A549 (cell line): Measurements from ENCODE around the gene PTPN4. TPM values are rescaled to one million over a fixed set of nuclear protein-coding genes. Genes with fewer than 3 reads are reported as not detected.

ENCODE experiments used
- ATAC-seq, 2 experiments: fragments of 200-7000 bp in 1 of 2; fragments of >200 bp in 1 of 2; cut with Nextera tagmentation in 1 of 2; cut with Tn5 transposase in 1 of 2; 3 replicates each; pipeline versions ENCODE4 v1.8.0 to v1.9.1; 2018 to 2020; ENCODE audit warnings: mild to moderate bottlenecking in 1 of 2, moderate library complexity in 1 of 2
- CTCF ChIA-PET: fragments of 300-600 bp; sonication (Branson Sonifier 250); formaldehyde crosslinking; extraction: SDS; loops from one replicate; lab custom pipeline; 2021; ENCODE audit warnings: antibody characterized with exemption, inconsistent platforms; lab: Yijun Ruan, JAX
- POLR2A ChIA-PET: fragments of 350-600 bp; formaldehyde crosslinking; extraction: SDS; loops from one replicate; lab custom pipeline; 2021; ENCODE audit warnings: antibody characterized with exemption, inconsistent platforms; lab: Yijun Ruan, JAX
- DNase-seq, 2 experiments: peaks; one replicate each; pipeline versions ENCODE4 v3.0.0 to v3.0.0-alpha.2; 2011 to 2016; ENCODE audit warnings: low read depth in 1 of 2, low spot score in 1 of 2
- FAIRE-seq: peaks from 2 replicates; lab custom pipeline; 2011; peaks lifted over from hg19 to GRCh38; lab: Jason Lieb, UNC
- H3K27ac ChIP-seq, 2 experiments: fragments of >200 bp; sonication (Bioruptor Twin); formaldehyde crosslinking; 3 replicates each; pipeline ENCODE4 v1.5.1; 2016 to 2017
- H3K4me1 ChIP-seq: fragments of >200 bp; sonication (Bioruptor Twin); formaldehyde crosslinking; 3 replicates; pipeline ENCODE4 v1.6.1; 2016
- H3K4me2 ChIP-seq: fragments of >200 bp; sonication (Bioruptor Twin); formaldehyde crosslinking; 3 replicates; pipeline ENCODE4 v1.6.1; 2016
- H3K4me3 ChIP-seq: fragments of >200 bp; sonication (Bioruptor Twin); formaldehyde crosslinking; 3 replicates; pipeline ENCODE4 v1.5.1; 2016
- H3K9me3 ChIP-seq: fragments of >200 bp; sonication (Bioruptor Twin); formaldehyde crosslinking; 3 replicates; pipeline ENCODE4 v1.6.1; 2016
- CEBPB ChIP-seq, 2 experiments: fragments of >200 bp in 1 of 2; sonication (Bioruptor Twin) in 1 of 2; formaldehyde crosslinking in 1 of 2; IDR thresholded peaks; 2 replicates each; pipeline ENCODE4 v1.6.1; 2012 to 2016
- CHD4 ChIP-seq: fragments of 200-600 bp; sonication (generic); IDR thresholded peaks from 2 replicates; pipeline ENCODE4 v1.6.1; 2016; ENCODE audit warnings: antibody characterized with exemption, mild to moderate bottlenecking, borderline replicate concordance
- E2F6 ChIP-seq: IDR thresholded peaks from 2 replicates; pipeline ENCODE4 v1.6.1; 2012; ENCODE audit warnings: low read depth, borderline replicate concordance
- EHF ChIP-seq: fragments of 250-450 bp; sonication (Bioruptor Pico); IDR thresholded peaks from 2 replicates; pipeline ENCODE4 v1.5.0; 2020; ENCODE audit warnings: mild to moderate bottlenecking
- EHMT2 ChIP-seq: fragments of 200-600 bp; sonication (generic); IDR thresholded peaks from 2 replicates; pipeline ENCODE4 v1.6.1; 2016; ENCODE audit warnings: antibody characterized with exemption, low read depth, mild to moderate bottlenecking, moderate library complexity
- EP300 ChIP-seq, 2 experiments: fragments of >200 bp; sonication (Bioruptor Twin); formaldehyde crosslinking; IDR thresholded peaks; 2 replicates in 1 of 2; 3 replicates in 1 of 2; pipeline ENCODE4 v1.6.1; 2016 to 2017
- ESRRA ChIP-seq: fragments of 150-350 bp; IDR thresholded peaks from 2 replicates; pipeline ENCODE4 v1.6.1; 2014; ENCODE audit warnings: mild to moderate bottlenecking, low read length, borderline replicate concordance
- FOSB ChIP-seq: fragments of 250-450 bp; sonication (Bioruptor Pico); IDR thresholded peaks from 2 replicates; pipeline ENCODE4 v1.5.0; 2020; ENCODE audit warnings: mild to moderate bottlenecking, moderate library complexity
- FOXS1 ChIP-seq: fragments of 250-450 bp; sonication (Bioruptor Pico); IDR thresholded peaks from 2 replicates; pipeline ENCODE4 v1.5.0; 2020; ENCODE audit warnings: mild to moderate bottlenecking, moderate library complexity
- GATA3 ChIP-seq: IDR thresholded peaks from 2 replicates; pipeline ENCODE4 v1.6.1; 2012; ENCODE audit warnings: borderline replicate concordance
- HOXB13 ChIP-seq: fragments of 250-450 bp; sonication (Bioruptor Pico); IDR thresholded peaks from 2 replicates; pipeline ENCODE4 v1.5.0; 2020; ENCODE audit warnings: low read depth, mild to moderate bottlenecking, moderate library complexity
- HOXB5 ChIP-seq: fragments of 250-450 bp; sonication (Bioruptor Pico); IDR thresholded peaks from 2 replicates; pipeline ENCODE4 v1.5.0; 2020; ENCODE audit warnings: mild to moderate bottlenecking, moderate library complexity
- JUN ChIP-seq, 2 experiments: fragments of >200 bp; sonication (Bioruptor Twin); formaldehyde crosslinking; IDR thresholded peaks; 2 replicates in 1 of 2; 3 replicates in 1 of 2; pipeline ENCODE4 v1.6.1; 2016 to 2017
- KDM5A ChIP-seq: fragments of 200-600 bp; sonication (generic); IDR thresholded peaks from 2 replicates; pipeline ENCODE4 v1.6.1; 2016; ENCODE audit warnings: antibody characterized with exemption, mild to moderate bottlenecking
- MAFK ChIP-seq: fragments of 450-650 bp; IDR thresholded peaks from 2 replicates; pipeline ENCODE4 v1.6.1; 2014; ENCODE audit not compliant: partially characterized antibody
- MAZ ChIP-seq: fragments of 150-350 bp; IDR thresholded peaks from 2 replicates; pipeline ENCODE4 v1.6.1; 2014; ENCODE audit warnings: antibody characterized with exemption, low read depth, low read length, borderline replicate concordance
- NR3C1 ChIP-seq: fragments of >200 bp; sonication (Bioruptor Twin); formaldehyde crosslinking; IDR thresholded peaks from 3 replicates; pipeline ENCODE4 v1.6.1; 2017
- PBX3 ChIP-seq: IDR thresholded peaks from 2 replicates; pipeline ENCODE4 v1.6.1; 2012
- PHF8 ChIP-seq: fragments of 200-600 bp; sonication (generic); IDR thresholded peaks from 2 replicates; pipeline ENCODE4 v1.6.1; 2016; ENCODE audit warnings: low read depth, mild to moderate bottlenecking, antibody characterized with exemption, moderate library complexity, borderline replicate concordance
- RAD21 ChIP-seq, 2 experiments: fragments of >200 bp in 1 of 2; sonication (Bioruptor Twin) in 1 of 2; formaldehyde crosslinking in 1 of 2; IDR thresholded peaks in 1 of 2; conservative IDR thresholded peaks in 1 of 2; 2 replicates in 1 of 2; 3 replicates in 1 of 2; pipeline ENCODE4 v1.6.1; 2012 to 2018; ENCODE audit warnings: inconsistent platforms in 1 of 2
- RCOR1 ChIP-seq: fragments of 150-350 bp; IDR thresholded peaks from 2 replicates; pipeline ENCODE4 v1.6.1; 2014; ENCODE audit warnings: antibody characterized with exemption, low read length, low read depth
- RFX5 ChIP-seq: fragments of 450-650 bp; IDR thresholded peaks from 2 replicates; pipeline ENCODE4 v1.7.1; 2014; ENCODE audit warnings: antibody characterized with exemption, mild to moderate bottlenecking, moderate library complexity
- RNF2 ChIP-seq: fragments of 200-600 bp; sonication (generic); IDR thresholded peaks from 2 replicates; pipeline ENCODE4 v1.6.1; 2016; ENCODE audit warnings: low read depth, mild to moderate bottlenecking, antibody characterized with exemption, moderate library complexity, borderline replicate concordance
- SMC3 ChIP-seq: fragments of >200 bp; sonication (Bioruptor Twin); formaldehyde crosslinking; IDR thresholded peaks from 3 replicates; pipeline ENCODE4 v1.6.1; 2018; ENCODE audit warnings: inconsistent platforms
- SREBF2 ChIP-seq: fragments of 450-650 bp; IDR thresholded peaks from 2 replicates; pipeline ENCODE4 v1.6.1; 2014; ENCODE audit warnings: mild to moderate bottlenecking, moderate library complexity
- TFCP2L1 ChIP-seq: fragments of 250-450 bp; sonication (Bioruptor Pico); IDR thresholded peaks from 2 replicates; pipeline ENCODE4 v1.5.0; 2021; ENCODE audit warnings: mild to moderate bottlenecking
- ZNF302 ChIP-seq: fragments of 250-450 bp; sonication (Bioruptor Pico); IDR thresholded peaks from 2 replicates; pipeline ENCODE4 v1.9.0; 2021; ENCODE audit warnings: inconsistent platforms, mild to moderate bottlenecking, moderate library complexity
- WGBS: methylation state at CpG from one replicate; pipeline ENCODE4 v1.1.6; 2017; ENCODE audit errors: missing lambda C conversion rate; 5-methylcytosine and 5-hydroxymethylcytosine counted together
- polyA plus RNA-seq, 4 experiments: library from polyadenylated mRNA; depleted of rRNA in 3 of 4; stranded (reverse); fragments of >200 nt; fragmentation: RNase III in 1 of 4; extraction: RNeasy Plus Mini Kit Qiagen cat#74134 plus additional on column Dnase treatment in 1 of 4; gene quantifications; 2 replicates in 3 of 4; 3 replicates in 1 of 4; pipeline ENCODE4 v1.2.3, GENCODE V29; 2011 to 2017
- TF ChIP-seq, protein P1 (sequence below): fragments of 450-650 bp; IDR thresholded peaks from 2 replicates; pipeline ENCODE4 v1.6.1; 2014; ENCODE audit warnings: antibody characterized with exemption

PTPN4 gene
- polyA plus RNA-seq, 2 of the 4 experiments (the other 2 are of a cell fraction), result 14.5 to 36.6 TPM

- H3K4me1 ChIP-seq, result peaks cover 16% of the 10 kb centered on the region
- no peak overlapping the region for H3K4me2 ChIP-seq
- 0 out of 3 replicates have a peak, but pooled peaks cover 11% of the 10 kb centered on the region for H3K9me3 ChIP-seq
- no peak overlapping the region for H3K27ac ChIP-seq
- no peak overlapping the region for H3K4me3 ChIP-seq
- TF ChIP-seq ZNF302 (CRISPR knock-in tag), result no peak
- TF ChIP-seq ESRRA, result no peak
- TF ChIP-seq JUN (IDR thresholded peaks at IDR 0.05), result no peak
- TF ChIP-seq, protein P1, sequence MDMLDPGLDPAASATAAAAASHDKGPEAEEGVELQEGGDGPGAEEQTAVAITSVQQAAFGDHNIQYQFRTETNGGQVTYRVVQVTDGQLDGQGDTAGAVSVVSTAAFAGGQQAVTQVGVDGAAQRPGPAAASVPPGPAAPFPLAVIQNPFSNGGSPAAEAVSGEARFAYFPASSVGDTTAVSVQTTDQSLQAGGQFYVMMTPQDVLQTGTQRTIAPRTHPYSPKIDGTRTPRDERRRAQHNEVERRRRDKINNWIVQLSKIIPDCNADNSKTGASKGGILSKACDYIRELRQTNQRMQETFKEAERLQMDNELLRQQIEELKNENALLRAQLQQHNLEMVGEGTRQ, result no peak
- TF ChIP-seq RFX5, result no peak
- TF ChIP-seq CHD4, result no peak
- TF ChIP-seq RNF2, result no peak
- TF ChIP-seq HOXB5, result no peak; the same call in 1 of the 2 replicates
- TF ChIP-seq PHF8, result no peak
- TF ChIP-seq EHMT2, result no peak
- no peak for TF ChIP-seq EP300 (IDR thresholded peaks at IDR 0.05)
- no peak for TF ChIP-seq SMC3
- no peak for TF ChIP-seq GATA3
- TF ChIP-seq RAD21 (conservative IDR thresholded peaks at IDR 0.05 in 1 of 2, IDR thresholded peaks at IDR 0.05 in 1 of 2), result no peak
- no peak for TF ChIP-seq FOSB
- no peak for TF ChIP-seq PBX3
- TF ChIP-seq MAZ, result no peak
- FAIRE-seq (peak; percentile 28), DNase-seq (peak in 1 of 2 experiments; percentile 58), ATAC-seq (peak in 1 of 2 experiments; percentile 84; a peak in 3 of 6 replicates)
- POLR2A ChIA-PET, result interaction anchor here (1.4 kb wide), 1 partner anchor 61 kb away, joined by 4 read pairs; the partner anchor contains the start of gene PTPN4
- CTCF ChIA-PET, result interaction anchor here (0.6 to 4.8 kb wide), 8 partner anchors 9 to 308 kb away, joined by 3 to 35 read pairs (median 3); no protein-coding TSS in a partner anchor
Measured at GRCh38 chr2:119820275-119820674, 60.6 kb downstream of the PTPN4 start.

- DNase-seq (no peak), ATAC-seq (no peak), FAIRE-seq (no peak)
- TF ChIP-seq EP300 (IDR thresholded peaks at IDR 0.05), result no peak
- TF ChIP-seq HOXB13 (CRISPR knock-in tag), result no peak
- TF ChIP-seq MAZ, result no peak
- no peak for TF ChIP-seq E2F6
- TF ChIP-seq FOSB, result no peak
- TF ChIP-seq NR3C1, result no peak
- TF ChIP-seq EHF, result no peak
- no peak for TF ChIP-seq ZNF302 (CRISPR knock-in tag)
- no peak for TF ChIP-seq RAD21 (conservative IDR thresholded peaks at IDR 0.05 in 1 of 2, IDR thresholded peaks at IDR 0.05 in 1 of 2)
- TF ChIP-seq SREBF2, result no peak
- no peak for TF ChIP-seq RFX5
- TF ChIP-seq CEBPB (IDR thresholded peaks at IDR 0.05), result no peak
- no peak for TF ChIP-seq FOXS1
- TF ChIP-seq EHMT2, result no peak
- no peak for TF ChIP-seq KDM5A
- TF ChIP-seq TFCP2L1, result no peak
- TF ChIP-seq MAFK, result no peak
- TF ChIP-seq RCOR1, result no peak
- Histone ChIP-seq H3K4me2 (no peak overlapping the region), H3K4me1 (peaks cover 16% of the 10 kb centered on the region), H3K4me3 (no peak overlapping the region), H3K27ac (no peak overlapping the region), H3K9me3 (0 out of 3 replicates have a peak, but pooled peaks cover 11% of the 10 kb centered on the region)
- ChIA-PET POLR2A (interaction anchor here (1.4 kb wide), 1 partner anchor 62 kb away, joined by 4 read pairs; the partner anchor contains the start of gene PTPN4), CTCF (interaction anchor here (0.8 to 4.8 kb wide), 5 partner anchors 10 to 119 kb away, joined by 3 to 35 read pairs (median 5); no protein-coding TSS in a partner anchor)
- 91% methylated on average over 2 of the region's 2 CpGs for WGBS
Measured at GRCh38 chr2:119821266-119821665, 61.5 kb downstream of the PTPN4 start.
